A549 (cell line): Measurements from ENCODE around the gene TIPARP.

Source experiments
- CTCF ChIP-seq: fragments of >200 bp; sonication (Bioruptor Twin); formaldehyde crosslinking; IDR thresholded peaks from 3 replicates; pipeline ENCODE4 v1.5.1; 2016
- FOSL2 ChIP-seq, 2 experiments: fragments of 450-650 bp in 1 of 2; fragments of >200 bp in 1 of 2; sonication (Bioruptor Twin) in 1 of 2; formaldehyde crosslinking; IDR thresholded peaks; 2 replicates each; pipeline versions ENCODE4 v1.5.0 to v1.6.1; 2016 to 2020; ENCODE audit warnings: mild to moderate bottlenecking in 1 of 2, moderate library complexity in 1 of 2
- POLR2AphosphoS2 ChIP-seq: conservative IDR thresholded peaks from 2 replicates; pipeline ENCODE4 v1.6.1; 2012; ENCODE audit warnings: low read length, improper control_type of control experiment, inconsistent platforms
- RCOR1 ChIP-seq: fragments of 150-350 bp; IDR thresholded peaks from 2 replicates; pipeline ENCODE4 v1.6.1; 2014; ENCODE audit warnings: antibody characterized with exemption, low read length, low read depth
- ZFP36 ChIP-seq: fragments of 450-650 bp; IDR thresholded peaks from 2 replicates; pipeline ENCODE4 v1.6.1; 2014; ENCODE audit warnings: borderline replicate concordance; ENCODE audit not compliant: partially characterized antibody

GRCh38 chr3:156664011-156664830 is 10.2 kb upstream of the TIPARP start:
- TF ChIP-seq RCOR1, result no peak
- no peak for TF ChIP-seq FOSL2 (IDR thresholded peaks at IDR 0.05)
- no peak for TF ChIP-seq FOSL2 (CRISPR knock-in tag; IDR thresholded peaks at IDR 0.05)
- TF ChIP-seq ZFP36, result no peak
- TF ChIP-seq CTCF, result no peak
- TF ChIP-seq POLR2AphosphoS2, result no peak
